HG03025 (cell line): ENCODE measurements around the gene KRTAP10-2.

ENCODE experiments used
- ATAC-seq: cut with Tn5 transposase; IDR thresholded peaks from one replicate; pipeline ENCODE4 v1.9.1; 2021; ENCODE audit warnings: mild to moderate bottlenecking, moderate library complexity; ENCODE audit not compliant: unreplicated experiment, low FRiP score

The KRTAP10-2 gene

DNA sequence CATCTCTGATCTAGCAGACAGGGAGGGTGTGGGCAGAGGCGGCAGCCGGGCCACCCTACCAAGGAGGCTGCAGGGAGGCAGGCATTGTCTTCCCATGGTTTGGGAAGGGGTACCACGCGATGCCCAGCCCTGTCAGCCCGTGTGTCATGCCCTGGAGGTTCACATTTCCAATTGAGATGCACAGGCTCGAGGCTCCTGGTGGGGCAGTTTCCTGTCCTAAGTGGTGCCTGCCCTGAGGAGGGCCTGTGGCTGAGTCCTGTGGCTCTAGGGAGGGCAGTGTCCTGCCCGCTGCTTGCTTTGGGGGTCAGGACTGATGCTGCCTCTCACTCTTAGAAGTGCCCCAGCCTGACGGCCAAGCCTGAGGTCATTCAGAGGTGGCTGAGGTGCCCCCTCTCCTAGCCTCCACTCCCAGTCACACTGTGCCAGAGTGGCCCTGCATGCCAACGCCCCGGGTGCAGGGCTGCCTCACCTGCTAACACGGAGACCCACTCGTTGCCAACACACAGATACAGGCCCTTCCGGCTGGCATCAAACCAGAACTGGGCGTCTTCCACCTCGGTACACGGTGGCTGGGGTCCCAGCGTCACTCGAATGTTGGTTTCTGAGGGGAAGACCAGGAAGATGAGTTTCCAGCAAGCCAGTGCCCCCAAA lies 23.2 kb downstream of the KRTAP10-2 start:
- no peak for ATAC-seq

DNA sequence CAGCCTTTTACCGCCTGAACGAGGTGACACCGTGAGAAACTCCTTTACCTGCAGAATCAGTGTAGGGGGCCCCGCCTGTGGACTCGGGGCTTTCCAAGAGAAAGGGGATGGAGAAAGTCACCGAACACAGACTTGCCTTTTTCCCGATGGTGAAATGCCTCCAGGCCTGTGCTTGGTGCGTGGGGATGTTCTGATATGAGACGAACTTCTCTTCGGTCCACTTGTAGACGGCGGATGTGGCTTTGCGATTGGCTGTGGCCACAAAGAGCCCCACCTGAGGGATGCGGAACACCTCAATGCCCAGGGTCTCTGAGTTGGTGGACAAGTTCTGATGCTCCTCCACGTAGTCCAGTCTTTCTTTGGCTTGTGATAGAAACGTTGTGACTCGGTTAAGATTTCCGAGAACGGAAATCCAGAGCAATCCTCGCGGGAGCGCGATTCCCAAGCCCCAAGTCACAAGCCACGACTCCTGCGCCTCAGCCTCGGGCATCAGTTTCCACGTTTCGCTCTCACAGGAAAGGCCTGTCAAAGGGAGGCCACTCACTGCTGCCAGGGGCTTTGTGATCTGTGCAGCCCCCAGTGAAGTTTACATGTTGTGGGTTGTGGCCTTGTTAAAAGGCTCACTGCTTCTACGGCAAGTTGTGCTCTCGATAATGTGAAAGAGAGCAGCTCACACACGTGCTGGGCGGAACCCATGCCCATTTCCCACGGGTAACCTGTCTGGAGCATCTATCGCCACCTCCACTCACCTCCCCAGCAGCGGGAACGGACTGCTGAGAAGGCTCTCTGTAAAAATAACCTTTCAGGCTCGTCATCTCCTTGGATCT lies 23.9 kb downstream of the KRTAP10-2 start:
- no peak for ATAC-seq

DNA sequence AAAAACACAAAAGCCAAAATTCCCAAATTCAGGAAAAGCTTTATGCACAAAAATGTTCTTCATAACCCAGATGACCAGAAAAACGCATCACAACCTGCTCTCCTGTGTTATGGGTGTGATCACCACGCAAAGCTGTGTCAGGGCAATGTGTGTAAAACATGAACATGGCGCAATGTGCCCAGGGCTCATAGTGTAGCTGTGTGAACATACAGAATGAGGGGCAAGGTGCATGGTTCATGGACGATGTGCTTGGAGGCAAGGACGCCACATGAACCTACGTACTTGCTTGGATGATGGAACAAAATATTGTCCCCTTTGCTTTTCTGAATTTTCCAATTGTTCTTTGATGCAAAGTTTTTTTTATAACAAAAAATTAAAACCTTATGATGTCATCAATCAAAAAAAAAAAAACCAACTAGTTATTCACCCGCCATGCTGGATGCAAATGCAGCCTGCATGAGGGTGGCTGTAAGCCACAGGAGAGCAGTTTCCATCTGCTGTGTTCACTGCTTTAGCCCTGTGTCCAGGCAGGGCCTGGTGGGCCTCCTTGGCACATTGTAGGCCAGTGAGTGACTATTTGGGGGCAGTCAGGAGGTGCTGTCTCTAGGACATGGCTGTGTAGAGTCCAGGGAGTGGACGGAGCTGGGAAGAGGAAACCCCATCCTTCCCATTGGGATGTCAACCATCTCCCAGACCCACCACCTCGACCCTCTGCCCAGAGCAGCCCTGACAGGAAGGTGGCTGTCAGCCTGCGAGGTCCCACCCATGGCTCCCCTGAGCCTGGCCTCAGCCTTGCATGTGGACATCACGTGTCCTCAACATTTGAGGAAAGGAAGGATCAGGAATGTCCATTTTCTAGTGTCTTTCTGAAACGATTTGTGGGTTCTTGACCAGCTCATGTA lies 25.0 kb downstream of the KRTAP10-2 start:
- ATAC-seq, result no peak

DNA sequence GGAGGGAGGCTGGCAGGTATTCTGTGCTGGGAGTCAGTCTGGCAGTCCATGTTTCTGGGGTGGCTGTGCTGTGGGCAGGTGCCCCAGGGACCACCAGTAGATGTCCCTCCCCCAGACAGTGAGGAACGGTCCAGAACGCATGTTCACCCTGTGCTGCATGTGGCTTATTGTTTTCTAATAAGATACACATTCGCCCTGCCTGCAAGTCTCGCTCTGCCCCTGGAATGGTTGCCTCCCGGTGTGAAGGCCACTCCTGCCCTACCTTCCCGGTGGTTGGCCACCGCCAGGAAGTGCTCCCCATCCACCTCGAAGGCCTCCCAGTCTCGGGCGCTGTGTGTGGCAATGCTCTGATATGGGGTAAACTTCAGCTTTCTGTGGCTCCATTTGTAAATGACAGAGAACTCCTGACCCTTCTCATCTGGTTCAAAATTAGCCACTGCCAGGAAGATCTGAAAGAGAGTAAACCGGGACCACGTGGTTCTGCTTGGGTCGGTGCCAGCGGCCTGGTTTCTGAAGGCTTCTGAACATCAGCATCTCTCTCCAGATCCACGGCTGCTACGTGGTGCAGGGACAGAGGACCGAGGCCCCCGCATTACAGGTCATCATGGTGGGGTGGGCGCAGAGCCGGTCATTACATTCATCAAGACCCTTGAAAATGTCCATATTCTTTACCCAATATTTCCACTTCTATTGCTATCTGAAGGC lies 25.8 kb downstream of the KRTAP10-2 start:
- ATAC-seq, result no peak

DNA sequence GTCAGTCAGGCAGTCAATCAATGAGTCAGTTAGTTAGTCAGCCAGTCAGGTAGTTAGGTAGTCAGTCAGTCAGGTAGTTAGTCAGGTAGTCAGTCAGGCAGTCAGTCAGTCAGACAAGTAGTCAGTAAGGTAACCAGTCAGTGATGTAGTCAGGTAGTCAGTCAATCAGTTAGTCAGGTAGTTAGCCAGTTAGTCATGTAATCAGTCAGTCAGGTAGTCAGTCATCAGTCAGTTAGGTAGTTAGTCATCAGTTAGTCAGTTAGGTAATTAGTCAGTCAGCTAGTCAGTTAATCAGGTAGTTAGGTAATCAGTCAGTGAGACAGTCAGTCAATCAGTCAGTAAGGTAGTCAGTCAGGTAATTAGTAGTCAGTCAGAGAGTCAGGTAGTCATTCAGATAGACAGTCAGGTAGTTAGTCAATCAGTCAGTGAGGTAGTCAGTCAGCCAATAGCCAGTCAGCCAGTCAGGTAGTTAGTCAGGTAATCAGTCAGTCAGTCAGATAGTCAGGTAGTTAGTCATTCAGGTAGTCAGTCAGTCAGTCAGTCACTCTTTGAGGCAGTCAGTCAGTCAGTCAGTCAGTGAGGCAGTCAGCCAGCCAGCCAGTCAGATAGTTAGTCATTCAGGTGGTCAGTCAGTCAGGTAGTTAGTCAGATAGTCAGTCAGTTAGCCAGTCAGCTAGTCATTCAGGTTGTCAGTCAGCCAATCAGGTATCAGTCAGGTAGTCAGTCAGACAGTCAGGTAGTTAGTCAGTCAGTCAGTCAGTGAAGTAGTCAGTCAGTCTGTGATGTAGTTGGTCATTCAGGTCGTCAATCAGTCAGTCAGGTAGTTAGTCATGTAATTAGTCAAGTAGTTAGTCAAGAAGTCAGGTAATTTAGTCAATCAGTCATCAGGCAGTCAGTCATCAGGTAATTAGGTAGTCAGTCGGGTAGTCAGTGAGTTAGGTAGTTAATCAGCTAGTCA lies 26.6 kb downstream of the KRTAP10-2 start:
- no peak for ATAC-seq

DNA sequence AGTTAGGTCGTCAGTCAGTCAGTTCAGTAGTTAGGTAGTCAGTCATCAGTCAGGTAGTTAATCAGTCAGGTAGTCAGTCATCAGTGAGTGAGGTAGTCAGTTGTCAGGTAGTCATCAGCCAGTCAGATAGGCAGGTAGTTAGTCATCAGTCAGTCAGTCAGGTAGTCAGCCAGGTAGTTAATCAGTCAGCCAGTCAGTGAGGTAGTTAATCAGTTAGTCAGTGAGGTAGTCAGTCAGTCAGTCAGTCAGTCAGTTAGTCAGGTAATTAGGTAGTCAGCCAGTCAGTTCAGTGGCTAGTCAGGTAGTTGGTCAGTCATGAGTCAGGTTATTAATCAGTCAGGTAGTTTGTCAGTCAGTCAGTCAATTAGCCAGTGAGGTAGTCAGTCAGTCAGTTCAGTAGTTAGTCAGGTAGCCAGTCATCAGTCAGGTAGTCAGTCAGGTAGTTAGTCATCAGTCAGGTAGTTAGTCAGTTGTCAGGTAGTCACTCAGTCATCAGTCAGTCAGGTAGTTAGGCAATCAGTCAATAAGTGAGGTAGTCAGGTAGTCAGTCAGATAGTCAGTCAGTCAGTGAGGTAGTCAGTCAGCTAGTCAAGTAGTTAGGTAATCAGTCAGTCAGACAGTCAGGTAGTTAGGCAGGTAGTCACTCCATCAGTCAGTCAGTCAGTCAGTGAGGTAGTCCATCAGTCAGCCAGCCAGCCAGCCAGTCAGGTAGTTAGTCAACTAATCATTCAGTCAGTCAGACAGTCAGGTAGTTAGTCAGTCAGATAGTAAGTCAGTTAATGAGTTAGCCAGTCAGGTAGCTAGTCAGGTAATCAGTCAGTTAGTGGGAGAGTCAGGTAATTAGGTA lies 27.5 kb downstream of the KRTAP10-2 start:
- ATAC-seq, result no peak

DNA sequence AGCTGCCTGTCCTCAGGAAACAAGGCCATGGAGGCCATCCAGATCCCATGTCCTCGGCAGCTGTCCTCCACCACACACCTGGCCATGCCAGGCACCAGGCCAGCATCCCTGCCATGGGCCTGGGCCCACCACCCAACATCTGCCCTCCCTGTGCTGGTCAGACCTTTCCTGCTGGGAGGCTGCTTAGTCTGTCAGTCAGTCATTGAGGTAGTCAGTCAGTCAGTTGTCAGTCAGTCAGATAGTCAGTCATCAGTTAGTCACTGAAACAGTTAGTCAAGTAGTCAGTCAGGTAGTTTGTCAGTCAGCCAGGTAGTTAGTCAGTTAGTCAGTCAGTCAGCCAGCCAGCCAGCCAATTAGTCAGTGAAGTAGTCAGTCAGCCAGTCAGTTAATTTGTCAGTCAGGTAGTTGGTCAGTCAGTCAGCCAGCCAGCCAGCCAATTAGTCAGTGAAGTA lies 28.5 kb downstream of the KRTAP10-2 start:
- no peak for ATAC-seq

DNA sequence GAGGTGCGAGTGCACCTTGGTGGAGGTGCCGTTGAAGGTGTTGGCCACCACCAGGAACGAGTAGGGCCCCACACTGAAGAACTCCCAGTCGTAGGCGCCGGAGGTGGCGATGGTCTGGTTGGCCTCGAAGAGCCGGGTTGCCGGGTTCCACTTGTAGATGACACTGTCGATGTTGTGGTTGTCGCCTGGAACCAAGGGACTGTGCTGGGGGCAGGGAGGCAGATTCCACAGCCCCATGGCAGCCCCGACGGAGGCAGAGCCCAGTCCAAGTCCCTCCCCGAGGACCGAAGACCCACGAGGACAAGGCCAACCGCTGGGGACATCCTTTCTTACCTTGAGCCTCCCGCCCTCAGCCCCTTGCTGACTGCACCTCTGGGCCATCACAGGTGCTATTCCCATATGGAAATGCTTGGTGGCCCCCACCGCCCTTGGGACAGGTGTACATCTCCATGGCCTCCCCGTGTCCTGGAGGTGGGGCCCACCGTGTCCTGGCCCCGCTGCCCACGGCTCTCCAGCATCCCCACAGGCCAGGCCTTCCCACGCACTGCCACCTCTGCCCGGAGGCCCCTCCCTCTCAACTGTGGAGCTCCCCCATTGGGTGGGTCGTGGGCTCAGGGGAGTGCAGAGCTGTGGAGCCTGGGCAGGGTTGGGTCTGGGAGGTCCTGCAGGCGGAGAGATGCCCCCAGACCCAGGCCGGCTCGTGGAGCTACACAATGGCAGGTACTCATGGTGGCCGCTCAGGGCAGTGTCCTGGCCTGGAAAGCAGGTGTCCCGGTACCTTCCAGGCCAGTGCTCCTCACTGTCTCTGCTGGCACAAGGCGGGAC lies 29.2 kb downstream of the KRTAP10-2 start:
- ATAC-seq, result no peak

DNA sequence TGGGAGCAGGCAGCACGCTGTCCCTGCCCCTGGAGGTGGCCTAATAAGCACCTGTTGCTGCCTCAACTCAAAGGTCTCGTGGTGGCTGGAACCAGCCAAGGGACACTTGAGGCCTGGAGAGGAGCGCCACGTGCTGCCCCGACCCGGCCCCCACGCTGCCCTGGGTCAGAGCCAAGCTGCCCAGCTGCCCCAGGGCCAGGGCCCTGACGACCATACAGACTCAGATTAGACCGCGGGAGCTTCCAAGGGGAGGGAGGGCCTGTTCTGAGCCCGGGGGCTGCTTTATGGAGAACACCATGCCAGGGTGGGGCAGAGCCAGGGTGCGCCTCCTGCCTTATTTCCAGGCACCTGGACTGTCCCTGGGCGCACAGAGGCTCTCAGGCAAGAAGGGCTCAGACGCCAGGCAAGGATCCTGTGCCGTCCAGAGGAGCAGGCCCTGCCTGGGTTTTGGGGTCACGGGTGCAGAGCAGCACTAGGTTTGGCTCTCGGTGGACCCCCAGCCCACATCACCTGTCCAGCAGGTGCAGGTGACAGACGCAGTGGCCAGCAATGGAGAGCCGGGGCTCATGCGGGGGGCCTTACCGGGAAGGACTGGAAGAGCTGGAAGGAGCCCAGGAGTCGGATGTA lies 29.9 kb downstream of the KRTAP10-2 start:
- no peak for ATAC-seq

DNA sequence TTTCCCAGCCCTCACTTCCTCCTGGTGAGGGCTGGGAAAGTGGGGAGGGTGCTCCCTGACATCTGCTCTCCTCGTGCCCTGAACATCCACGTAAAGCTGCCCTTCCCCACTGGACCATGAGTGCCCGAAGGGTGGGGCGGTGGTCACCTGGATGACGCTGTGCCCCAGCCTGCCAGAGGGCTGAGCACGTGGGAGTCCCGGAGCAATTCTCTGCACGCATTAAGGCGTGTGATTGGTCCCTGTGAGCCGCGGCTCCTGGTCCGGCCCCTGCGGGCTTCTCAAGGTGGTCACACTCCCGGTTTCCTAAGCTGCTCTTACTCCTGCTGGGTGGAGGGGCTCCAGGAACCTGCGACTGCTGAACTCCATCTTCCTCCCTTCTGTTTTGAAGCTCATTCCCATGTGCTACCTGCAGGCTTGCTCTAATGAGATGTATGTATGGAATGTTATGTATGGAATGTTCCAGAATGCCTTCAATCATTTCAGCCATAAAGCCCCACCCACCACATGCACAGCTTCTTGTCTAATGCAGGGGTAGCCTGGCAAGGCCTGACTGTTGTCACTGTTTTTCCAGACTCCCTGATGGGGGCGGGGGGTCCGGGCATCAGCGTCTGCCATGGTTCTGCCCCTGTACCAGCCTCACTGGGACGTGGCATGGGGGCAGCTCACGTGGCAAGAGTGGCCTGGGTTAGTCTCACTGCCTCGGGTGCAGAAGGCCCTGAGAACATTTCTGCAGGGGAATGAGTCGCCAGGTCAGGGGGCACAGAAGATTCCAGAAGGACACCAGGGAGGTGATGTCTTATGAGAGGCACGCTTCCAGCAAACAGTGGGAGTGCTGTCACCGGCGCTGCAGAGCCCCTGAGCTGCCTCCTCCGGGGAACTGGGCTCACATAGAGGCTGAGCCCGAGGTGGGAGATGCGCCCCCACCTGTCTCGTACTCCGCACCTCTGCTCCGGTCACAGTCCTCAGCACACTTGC lies 30.7 kb downstream of the KRTAP10-2 start:
- no peak for ATAC-seq

DNA sequence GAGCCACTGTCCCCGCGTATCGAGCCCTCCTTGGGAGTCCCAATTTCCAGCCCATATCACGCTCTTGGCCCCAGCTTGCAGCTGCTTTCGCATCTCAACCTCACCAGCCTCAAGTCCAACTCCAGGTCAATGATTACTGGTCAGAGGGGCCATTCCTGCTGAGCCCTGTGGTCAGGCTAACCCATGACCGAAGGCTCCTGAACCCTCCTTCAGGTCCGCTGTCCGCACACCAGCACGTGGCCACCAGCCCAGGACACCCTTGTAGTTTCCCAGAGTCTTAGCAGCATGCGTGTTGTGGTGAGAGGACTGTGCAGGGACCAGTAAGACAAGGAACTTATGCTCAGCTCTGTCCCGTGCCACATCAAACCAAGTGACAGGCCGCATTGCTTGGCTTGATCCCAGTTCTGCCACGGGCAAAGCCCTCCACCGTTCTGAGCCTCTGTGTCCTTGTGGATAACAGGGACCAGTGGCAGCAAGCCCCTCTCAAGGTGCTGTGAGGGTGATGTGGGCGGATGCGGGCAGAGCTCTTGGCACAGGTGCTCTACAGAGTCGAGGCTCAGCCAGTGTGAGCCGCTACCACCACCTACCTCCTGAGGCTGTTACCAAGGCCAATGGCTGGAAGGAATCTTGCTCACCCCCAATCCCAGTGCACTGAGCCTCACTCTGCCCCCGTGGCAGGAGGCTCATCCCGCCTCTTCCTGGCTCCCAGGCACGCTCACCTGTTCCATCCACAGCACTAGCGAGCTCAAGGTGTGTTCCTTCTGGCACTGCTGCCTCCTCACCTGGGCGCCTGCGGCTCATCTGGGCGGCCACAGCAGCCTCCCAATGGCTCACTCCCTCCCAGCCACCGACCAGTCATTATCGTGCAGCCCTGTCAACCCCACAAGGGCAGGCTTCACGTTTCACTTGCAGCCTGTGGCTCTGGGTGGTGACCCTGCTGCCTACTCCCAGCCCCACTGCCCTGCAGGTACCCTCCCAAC lies 31.7 kb downstream of the KRTAP10-2 start:
- no peak for ATAC-seq

DNA sequence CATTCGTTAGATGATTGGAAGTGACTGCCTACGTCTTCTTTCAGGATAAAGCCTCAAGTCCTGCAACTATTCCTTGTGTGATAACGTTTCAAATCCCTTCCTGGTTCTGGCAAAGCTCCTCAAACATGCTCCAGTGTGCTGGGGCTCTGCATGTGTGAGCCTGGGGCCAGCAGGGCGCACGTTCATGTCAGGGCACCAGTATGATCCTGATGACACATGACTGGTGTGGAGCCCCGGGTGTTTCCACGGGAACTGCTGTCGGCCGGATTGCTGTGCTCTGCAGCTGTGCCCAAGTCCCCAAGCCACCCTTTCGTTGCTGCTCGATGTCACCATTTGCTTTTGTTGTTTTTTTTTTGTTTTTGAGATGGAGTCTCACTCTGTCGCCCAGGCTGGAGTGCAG lies 32.6 kb downstream of the KRTAP10-2 start:
- ATAC-seq, result no peak

DNA sequence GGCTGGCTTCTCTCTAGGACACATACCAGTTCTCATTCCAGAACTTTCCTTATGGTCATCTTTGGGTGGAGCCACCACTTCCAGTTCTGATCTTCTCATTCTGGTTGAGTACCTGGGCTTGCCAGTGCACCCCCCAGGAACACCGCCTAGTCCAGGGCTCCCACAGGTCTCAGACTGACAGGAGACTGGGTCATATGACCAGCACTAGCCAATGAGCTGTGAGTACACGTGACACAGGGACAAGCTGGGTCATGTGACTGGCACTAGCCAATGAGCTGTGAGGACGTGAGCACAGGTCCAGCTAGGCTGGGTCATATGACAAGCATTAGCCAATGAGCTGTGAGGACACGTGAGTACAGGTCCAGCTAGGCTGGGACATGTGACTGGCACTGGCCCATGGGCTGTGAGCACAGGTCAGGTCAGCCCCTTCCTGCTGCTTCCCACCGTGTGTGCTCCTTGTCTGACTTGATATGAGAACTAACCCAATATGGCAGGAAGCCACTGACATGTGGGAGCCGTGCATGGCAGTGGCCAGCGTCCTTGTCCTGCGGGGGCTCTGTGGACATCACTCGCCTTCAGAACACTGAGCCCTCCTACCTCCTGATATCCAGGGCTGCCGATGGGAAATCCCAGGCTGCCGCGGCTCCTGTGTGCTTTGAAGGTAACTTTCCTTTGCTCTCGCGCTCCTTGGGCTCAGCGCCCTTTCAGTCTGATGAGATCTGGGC lies 34.0 kb downstream of the KRTAP10-2 start:
- no peak for ATAC-seq

DNA sequence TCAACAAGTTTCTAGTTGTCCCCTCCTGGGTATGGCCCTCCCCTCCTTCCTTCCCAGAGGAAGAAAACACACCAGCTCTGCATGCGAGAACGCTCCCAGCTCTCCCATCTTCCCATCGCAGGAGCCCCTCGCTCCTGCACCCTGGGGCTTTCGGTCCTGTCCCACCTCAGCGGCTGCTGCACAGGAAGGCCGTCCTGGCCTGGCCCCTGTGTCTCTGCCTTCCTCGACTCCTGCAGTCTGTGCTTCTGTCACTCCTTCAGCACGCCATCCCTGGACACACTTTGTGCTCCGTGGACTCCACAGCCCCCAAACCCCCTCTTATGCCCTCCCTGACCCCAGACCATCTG lies 34.5 kb downstream of the KRTAP10-2 start:
- ATAC-seq, result no peak
